H9 (cell line): ENCODE results near the gene C17orf107. TPM values are rescaled to one million over a fixed set of nuclear protein-coding genes. Genes with fewer than 3 reads are reported as not detected.

Experiments
- DNase-seq: peaks from one replicate; pipeline ENCODE4 v3.0.0-alpha.2; 2017
- H2AFZ ChIP-seq: one replicate; pipeline ENCODE4 v1.6.1; 2013; ENCODE audit warnings: mild to moderate bottlenecking, low read length, control low read depth, moderate library complexity
- H2AK5ac ChIP-seq: 2 replicates; pipeline ENCODE4 v1.6.1; 2013; ENCODE audit warnings: low read length, control low read depth, mixed read lengths; ENCODE audit not compliant: insufficient read length
- H2BK120ac ChIP-seq: one replicate; pipeline ENCODE4 v1.6.1; 2013; ENCODE audit warnings: low read depth, mild to moderate bottlenecking, low read length, control low read depth, inconsistent platforms; ENCODE audit not compliant: poor library complexity, severe bottlenecking
- H2BK12ac ChIP-seq: 2 replicates; pipeline ENCODE4 v1.6.1; 2013; ENCODE audit warnings: low read length, control low read depth, mixed read lengths, low read depth; ENCODE audit not compliant: insufficient read length
- H2BK15ac ChIP-seq: 2 replicates; pipeline ENCODE4 v1.6.1; 2013; ENCODE audit warnings: low read depth, low read length, control low read depth
- H2BK20ac ChIP-seq: one replicate; pipeline ENCODE4 v1.6.1; 2013; ENCODE audit warnings: low read depth, mild to moderate bottlenecking, low read length, control low read depth, inconsistent platforms; ENCODE audit not compliant: poor library complexity, severe bottlenecking
- H2BK5ac ChIP-seq: 2 replicates; pipeline ENCODE4 v1.6.1; 2013; ENCODE audit warnings: low read length, control low read depth, mixed read lengths; ENCODE audit not compliant: insufficient read length
- H3K14ac ChIP-seq: 2 replicates; pipeline ENCODE4 v1.6.1; 2013; ENCODE audit warnings: low read length, control low read depth; ENCODE audit not compliant: insufficient read depth
- H3K18ac ChIP-seq: 2 replicates; pipeline ENCODE4 v1.6.1; 2013; ENCODE audit warnings: low read depth, mild to moderate bottlenecking, mixed read lengths, low read length, control low read depth; ENCODE audit not compliant: insufficient read length
- H3K23ac ChIP-seq: 2 replicates; pipeline ENCODE4 v1.6.1; 2013; ENCODE audit warnings: low read length, control low read depth, mixed read lengths, low read depth; ENCODE audit not compliant: insufficient read length
- H3K23me2 ChIP-seq: 2 replicates; pipeline ENCODE4 v1.6.1; 2013; ENCODE audit warnings: low read depth, mild to moderate bottlenecking, mixed read lengths, low read length, control low read depth; ENCODE audit not compliant: insufficient read length, poor library complexity, severe bottlenecking
- H3K27ac ChIP-seq: 2 replicates; pipeline ENCODE4 v1.5.1; 2013; ENCODE audit warnings: low read length, control low read depth, mixed read lengths, low read depth; ENCODE audit not compliant: insufficient read length
- H3K27me3 ChIP-seq: 2 replicates; pipeline ENCODE4 v1.6.1; 2013; ENCODE audit warnings: low read length, control low read depth, inconsistent platforms; ENCODE audit not compliant: insufficient read depth
- H3K4ac ChIP-seq: 2 replicates; pipeline ENCODE4 v1.6.1; 2013; ENCODE audit warnings: low read depth, mild to moderate bottlenecking, control low read depth, inconsistent platforms, low read length, moderate library complexity
- H3K4me1 ChIP-seq: 2 replicates; pipeline ENCODE4 v1.6.1; 2013; ENCODE audit warnings: low read length, control low read depth, inconsistent platforms; ENCODE audit not compliant: insufficient read depth
- H3K4me2 ChIP-seq: 2 replicates; pipeline ENCODE4 v1.6.1; 2013; ENCODE audit warnings: low read length, control low read depth, mixed read lengths; ENCODE audit not compliant: insufficient read length, insufficient read depth
- H3K56ac ChIP-seq: 2 replicates; pipeline ENCODE4 v1.6.1; 2013; ENCODE audit warnings: low read depth, mild to moderate bottlenecking, mixed read lengths, low read length, control low read depth; ENCODE audit not compliant: insufficient read length
- H3K79me1 ChIP-seq: 2 replicates; pipeline ENCODE4 v1.6.1; 2013; ENCODE audit warnings: low read depth, mild to moderate bottlenecking, moderate library complexity, low read length, control low read depth, inconsistent platforms; ENCODE audit not compliant: insufficient read depth, poor library complexity, severe bottlenecking
- H3K79me2 ChIP-seq: 2 replicates; pipeline ENCODE4 v1.6.1; 2013; ENCODE audit warnings: low read length, control low read depth, inconsistent platforms; ENCODE audit not compliant: insufficient read depth
- H3K9ac ChIP-seq: 2 replicates; pipeline ENCODE4 v1.6.1; 2013; ENCODE audit warnings: low read length, control low read depth, mixed read lengths; ENCODE audit not compliant: insufficient read length; ENCODE audit errors: extremely low read depth
- H3K9me3 ChIP-seq: one replicate; pipeline ENCODE4 v1.6.1; 2013; ENCODE audit warnings: low read depth, low read length, inconsistent platforms; ENCODE audit not compliant: control insufficient read depth
- H3T11ph ChIP-seq: one replicate; pipeline ENCODE4 v1.6.1; 2013; ENCODE audit warnings: mild to moderate bottlenecking, low read length, control low read depth, inconsistent platforms
- H4K20me1 ChIP-seq: one replicate; pipeline ENCODE4 v1.6.1; 2013; ENCODE audit not compliant: control insufficient read depth, insufficient read length, insufficient read depth
- H4K5ac ChIP-seq: 2 replicates; pipeline ENCODE4 v1.6.1; 2013; ENCODE audit warnings: low read depth, mild to moderate bottlenecking, mixed read lengths, low read length, control low read depth; ENCODE audit not compliant: insufficient read length
- H4K8ac ChIP-seq: replicated peaks from 2 replicates; pipeline ENCODE4 v1.6.1; 2013; ENCODE audit warnings: low read length, control low read depth, mixed read lengths, low read depth; ENCODE audit not compliant: insufficient read length
- H4K91ac ChIP-seq: 2 replicates; pipeline ENCODE4 v1.6.1; 2013; ENCODE audit warnings: low read depth, mild to moderate bottlenecking, moderate library complexity, mixed read lengths, low read length, control low read depth; ENCODE audit not compliant: insufficient read length
- H3K27ac Mint-ChIP-seq, 3 experiments: 2 replicates in 2 of 3; 3 replicates in 1 of 3; pipeline ENCODE4 v1.8.0; 2020 to 2021; ENCODE audit warnings: mixed read lengths in 3 of 3, mild to moderate bottlenecking in 1 of 3, moderate library complexity in 1 of 3
- H3K27me3 Mint-ChIP-seq: 2 replicates; pipeline ENCODE4 v1.8.0; 2021; ENCODE audit warnings: low read depth, mild to moderate bottlenecking, moderate library complexity, mixed read lengths
- H3K36me3 Mint-ChIP-seq, 3 experiments: 2 replicates in 2 of 3; 3 replicates in 1 of 3; pipeline ENCODE4 v1.8.0; 2020 to 2021; ENCODE audit warnings: low read depth in 3 of 3, mixed read lengths in 3 of 3; ENCODE audit not compliant: insufficient read depth in 1 of 3
- H3K4me1 Mint-ChIP-seq, 2 experiments: 2 replicates each; pipeline ENCODE4 v1.8.0; 2020; ENCODE audit warnings: mixed read lengths in 2 of 2
- H3K4me3 Mint-ChIP-seq, 2 experiments: 2 replicates in 1 of 2; 3 replicates in 1 of 2; pipeline ENCODE4 v1.8.0; 2020 to 2021; ENCODE audit warnings: mild to moderate bottlenecking in 2 of 2, mixed read lengths in 2 of 2, moderate library complexity in 1 of 2
- H3K9me3 Mint-ChIP-seq, 2 experiments: 2 replicates in 1 of 2; 3 replicates in 1 of 2; pipeline ENCODE4 v1.8.0; 2020; ENCODE audit warnings: mild to moderate bottlenecking in 2 of 2, mixed read lengths in 2 of 2, moderate library complexity in 1 of 2
- CTCF ChIP-seq: fragments of 200-600 bp; sonication (generic); conservative IDR thresholded peaks from 3 replicates; pipeline ENCODE4 v1.8.0; 2021; ENCODE audit warnings: antibody characterized with exemption, mild to moderate bottlenecking
- WGBS: extraction: QIAGEN DNeasy Blood & Tissue Kit; methylation state at CpG from one replicate; pipeline ENCODE4 v1.1.7; 2013; ENCODE audit warnings: missing lambda C conversion rate, low lambda C conversion rate, mixed read lengths; ENCODE audit not compliant: insufficient read length; ENCODE audit errors: extremely low coverage; 5-methylcytosine and 5-hydroxymethylcytosine counted together
- total RNA-seq: library from RNA; stranded (reverse); gene quantifications from 2 replicates; pipeline ENCODE4 v1.2.1, GENCODE V29; 2021

Gene C17orf107
- total RNA-seq, 1 experiment from 2014 or later = 4.4 TPM

GRCh38 chr17:4858068-4858881 lies 41.1 kb upstream of the C17orf107 start:
- H3K27me3 ChIP-seq = no peaks in the 10 kb centered on the region
- no peak overlapping the region for H2BK5ac ChIP-seq
- H2BK20ac ChIP-seq = no peak overlapping the region
- no peak overlapping the region for H4K5ac ChIP-seq
- no peak overlapping the region for H3K23ac ChIP-seq
- Mint-ChIP-seq H3K36me3 (peaks cover 0 to 17% (median 5%) of the 10 kb centered on the region in 3 experiments; a peak in 5 of 7 replicates), H3K4me3 (peak overlapping the region; percentile 32 to 57; a peak in 3 of 5 replicates), H3K27ac (peak overlapping the region; percentile 87 to 94 (median 92); a peak in 6 of 7 replicates), H3K27me3 (no peaks in the 10 kb centered on the region), H3K9me3 (no peaks in the 10 kb centered on the region), H3K4me1 (peaks cover 60 to 61% of the 10 kb centered on the region in 2 experiments)
- no peak overlapping the region for H2AK5ac ChIP-seq
- TF ChIP-seq CTCF = no peak
- H3K18ac ChIP-seq = no peak overlapping the region
- peak overlapping the region; percentile 26 for H3K4me2 ChIP-seq
- no peak overlapping the region for H4K91ac ChIP-seq
- no peak overlapping the region for H3K27ac ChIP-seq
- no peak overlapping the region for H3T11ph ChIP-seq
- H4K8ac ChIP-seq = no peak overlapping the region
- H3K79me1 ChIP-seq = no peaks in the 10 kb centered on the region
- H2BK12ac ChIP-seq = no peak overlapping the region
- H3K79me2 ChIP-seq = no peaks in the 10 kb centered on the region
- H2AFZ ChIP-seq = no peak overlapping the region
- peaks cover 21% of the 10 kb centered on the region; the same call in 1 of the 2 replicates for H3K4me1 ChIP-seq
- WGBS = no CpG with 5 or more reads among the region's 7 CpGs
- no peak overlapping the region for H3K9ac ChIP-seq
- no peak overlapping the region for H2BK120ac ChIP-seq
- DNase-seq = peak; percentile 64
- H3K14ac ChIP-seq = no peak overlapping the region
- H3K9me3 ChIP-seq = no peaks in the 10 kb centered on the region
- no peaks in the 10 kb centered on the region for H4K20me1 ChIP-seq
- no peak overlapping the region for H3K4ac ChIP-seq
- no peak overlapping the region for H2BK15ac ChIP-seq
- no peaks in the 10 kb centered on the region for H3K23me2 ChIP-seq
- no peak overlapping the region for H3K56ac ChIP-seq
